Activated naive CD4-positive, alpha-beta T cell treated with anti-CD3 and anti-CD28 coated beads, Interleukin-2, amount 50 U/mL, for 72 hours (primary cell): ENCODE data around the gene MROH2A. TPM values are rescaled to one million over a fixed set of nuclear protein-coding genes. Genes with fewer than 3 reads are reported as not detected.
"Not testable (repeated sequence)": the region's sequence is repeated elsewhere in the genome, so short reads cannot be mapped to it uniquely, and the experiment has no call there.

ENCODE experiments used
- ATAC-seq, 2 donors: fragments of 150-1000 bp; cut with Tn5 transposase; 2 replicates each; pipeline ENCODE4 v1.10.0; 2021; ENCODE audit warnings: mild to moderate bottlenecking in 2 of 2, moderate library complexity in 2 of 2
- DNase-seq, 2 donors: peaks; one replicate each; pipeline ENCODE4 v3.0.0; 2021 to 2022; ENCODE audit warnings: low spot score in 2 of 2
- H3K27ac Mint-ChIP-seq, 2 donors: one replicate each; pipeline ENCODE4 v1.8.0; 2022; ENCODE audit warnings: mild to moderate bottlenecking in 2 of 2, mixed read lengths in 2 of 2
- H3K36me3 Mint-ChIP-seq, 2 donors: one replicate each; pipeline ENCODE4 v1.8.0; 2022; ENCODE audit warnings: mixed read lengths in 2 of 2
- H3K9me3 Mint-ChIP-seq, 2 donors: one replicate each; pipeline ENCODE4 v1.8.0; 2022; ENCODE audit warnings: mixed read lengths in 2 of 2
- total RNA-seq, 2 donors: library from RNA; stranded (reverse); gene quantifications; one replicate each; pipeline ENCODE4 v1.2.3, GENCODE V29; 2022

Gene MROH2A
- total RNA-seq, result not detected

- DNase-seq (no peak), ATAC-seq (no peak)
- Mint-ChIP-seq H3K27ac (no peak within 1 kb of the TSS), H3K36me3 (peaks cover 19 to 22% of the 10 kb centered on the region in 2 donors), H3K9me3 (peaks cover 12 to 17% of the 10 kb centered on the region in 2 donors)
Measured at GRCh38 chr2:233778030-233778429, at the start of gene MROH2A. TSS of gene MROH2A (plus strand) at chr2:233778330. CDS start at chr2:233779359, 1,029 bp downstream.

- no peak for ATAC-seq
- H3K9me3 Mint-ChIP-seq, result peaks cover 0 to 4% of the 10 kb centered on the region in 2 donors
- no peaks in the 10 kb centered on the region for H3K36me3 Mint-ChIP-seq
- H3K27ac Mint-ChIP-seq, result no peak within 1 kb of the TSS
- no peak for DNase-seq
Measured at GRCh38 chr2:233728723-233729301, 49.3 kb upstream of the MROH2A start, which contains the start of gene UGT1A3. TSS of gene UGT1A3 (plus strand) at chr2:233729042. CDS start at chr2:233729127, 85 bp downstream.

GRCh38 chr2:233736868-233737653 is 41.1 kb upstream of the MROH2A start:
- H3K9me3 Mint-ChIP-seq, DNase-seq, H3K36me3 Mint-ChIP-seq, ATAC-seq, H3K27ac Mint-ChIP-seq: not testable (repeated sequence)

- Mint-ChIP-seq H3K36me3 (no peaks in the 10 kb centered on the region), H3K9me3 (peaks cover 0 to 4% of the 10 kb centered on the region in 2 donors), H3K27ac (no peak overlapping the region)
- DNase-seq (no peak), ATAC-seq (no peak)
Measured at GRCh38 chr2:233740870-233741269, 37.3 kb upstream of the MROH2A start.

- Mint-ChIP-seq H3K36me3 (no peaks in the 10 kb centered on the region), H3K9me3 (no peaks in the 10 kb centered on the region), H3K27ac (no peak overlapping the region)
- no peak for DNase-seq
- ATAC-seq, result no peak
Measured at GRCh38 chr2:233743464-233744259, 34.5 kb upstream of the MROH2A start.

GRCh38 chr2:233745073-233745755 is 32.9 kb upstream of the MROH2A start:
- Mint-ChIP-seq H3K27ac (no peak overlapping the region), H3K9me3 (peaks cover 6% of the 10 kb centered on the region in 2 donors), H3K36me3 (peaks cover 0 to 6% of the 10 kb centered on the region in 2 donors)
- no peak for DNase-seq
- no peak for ATAC-seq

GRCh38 chr2:233745838-233746237 is 32.3 kb upstream of the MROH2A start:
- DNase-seq, H3K9me3 Mint-ChIP-seq, H3K27ac Mint-ChIP-seq, ATAC-seq: not testable (repeated sequence)
- H3K36me3 Mint-ChIP-seq, result peaks cover 0 to 11% of the 10 kb centered on the region in 2 donors

GRCh38 chr2:233746475-233747282 is 31.5 kb upstream of the MROH2A start:
- Mint-ChIP-seq H3K9me3 (peaks cover 7 to 10% of the 10 kb centered on the region in 2 donors), H3K36me3 (peaks cover 0 to 18% of the 10 kb centered on the region in 2 donors), H3K27ac (no peak overlapping the region)
- ATAC-seq (no peak), DNase-seq (no peak)

GRCh38 chr2:233747283-233747544 is 30.9 kb upstream of the MROH2A start:
- Mint-ChIP-seq H3K27ac (no peak overlapping the region), H3K36me3 (peaks cover 0 to 20% of the 10 kb centered on the region in 2 donors), H3K9me3 (peaks cover 7 to 12% of the 10 kb centered on the region in 2 donors)
- ATAC-seq (no peak), DNase-seq (no peak)

- not testable (repeated sequence) for H3K27ac Mint-ChIP-seq, ATAC-seq, DNase-seq
- Mint-ChIP-seq H3K36me3 (peaks cover 0 to 20% of the 10 kb centered on the region in 2 donors), H3K9me3 (peaks cover 7 to 12% of the 10 kb centered on the region in 2 donors)
Measured at GRCh38 chr2:233750689-233751088, 27.4 kb upstream of the MROH2A start.

GRCh38 chr2:233751212-233752009 is 26.7 kb upstream of the MROH2A start:
- not testable (repeated sequence) for ATAC-seq, DNase-seq, H3K27ac Mint-ChIP-seq
- Mint-ChIP-seq H3K9me3 (peaks cover 7 to 12% of the 10 kb centered on the region in 2 donors), H3K36me3 (peaks cover 0 to 20% of the 10 kb centered on the region in 2 donors)

- ATAC-seq, result no peak
- peaks cover 0 to 16% of the 10 kb centered on the region in 2 donors for H3K36me3 Mint-ChIP-seq
Measured at GRCh38 chr2:233754872-233755611, 23.1 kb upstream of the MROH2A start.

GRCh38 chr2:233756429-233757081 is 21.6 kb upstream of the MROH2A start:
- peaks cover 0 to 4% of the 10 kb centered on the region in 2 donors for H3K36me3 Mint-ChIP-seq
- DNase-seq, result no peak
- no peak overlapping the region for H3K27ac Mint-ChIP-seq
- peaks cover 0 to 3% of the 10 kb centered on the region in 2 donors for H3K9me3 Mint-ChIP-seq
- no peak for ATAC-seq

More at GRCh38 chr2:233754872-233755611, 23.1 kb upstream of the MROH2A start:
- DNase-seq, result no peak
- Mint-ChIP-seq H3K9me3 (peaks cover 2 to 8% of the 10 kb centered on the region in 2 donors), H3K27ac (no peak overlapping the region)

GRCh38 chr2:233758141-233758540 is 20.0 kb upstream of the MROH2A start:
- no peaks in the 10 kb centered on the region for H3K9me3 Mint-ChIP-seq
- no peaks in the 10 kb centered on the region for H3K36me3 Mint-ChIP-seq
- DNase-seq, result no peak
- H3K27ac Mint-ChIP-seq, result no peak overlapping the region
- no peak for ATAC-seq
